K562 (cell line): ENCODE results near the gene VIPR1. TPM values are rescaled to one million over a fixed set of nuclear protein-coding genes. Genes with fewer than 3 reads are reported as not detected.

Experiments used
- ATAC-seq: fragments of 200-7000 bp; cut with Tn5 transposase; 3 replicates; pipeline ENCODE4 v1.9.1; 2020; ENCODE audit warnings: moderate library complexity
- BruUV-seq: library from RNA; stranded (reverse); fragments of 400-500 nt; replicated peaks from 2 replicates; lab custom pipeline; 2021; lab: Mats Ljungman, UMichigan
- CTCF ChIA-PET: fragments of 300-600 bp; formaldehyde crosslinking; extraction: SDS; loops from one replicate; lab custom pipeline; 2021; ENCODE audit warnings: low intra/inter-chr PET ratio; lab: Yijun Ruan, JAX
- POLR2A ChIA-PET: fragments of 300-600, 350-650 bp; sonication (Branson Sonifier 250); formaldehyde crosslinking; extraction: SDS; loops from one replicate; lab custom pipeline; 2021; ENCODE audit warnings: antibody characterized with exemption, inconsistent platforms; lab: Yijun Ruan, JAX
- DNase-seq, 4 experiments: peaks; one replicate each; pipeline versions ENCODE4 v3.0.0 to v3.0.0-alpha.2; 2011 to 2018; ENCODE audit warnings: low spot score in 3 of 4, mixed read lengths in 3 of 4; ENCODE audit errors: extremely low read depth in 1 of 4
- FAIRE-seq: peaks from 2 replicates; lab custom pipeline; 2011; peaks lifted over from hg19 to GRCh38; lab: Jason Lieb, UNC
- H2AFZ ChIP-seq: 2 replicates; pipeline ENCODE4 v1.6.0; 2011; ENCODE audit warnings: low read depth, low read length, control low read depth, inconsistent platforms
- H3K27ac ChIP-seq: fragments of 200-600 bp; 3 replicates; pipeline ENCODE4 v1.8.0; 2011; ENCODE audit warnings: low read depth, mild to moderate bottlenecking, control low read depth, inconsistent platforms, low read length, moderate library complexity, mixed read lengths; ENCODE audit errors: extremely low read depth
- H3K27me3 ChIP-seq, 2 experiments: fragments of 300-600 bp in 1 of 2; 2 replicates in 1 of 2; 3 replicates in 1 of 2; pipeline versions ENCODE4 v1.6.0 to v1.8.0; 2011; ENCODE audit warnings: inconsistent platforms in 2 of 2, low read length in 2 of 2, mild to moderate bottlenecking in 1 of 2, mixed read lengths in 1 of 2, moderate library complexity in 1 of 2; ENCODE audit not compliant: control insufficient read depth in 2 of 2, insufficient read depth in 2 of 2
- H3K36me3 ChIP-seq: fragments of 300-600 bp; 3 replicates; pipeline ENCODE4 v1.8.0; 2011; ENCODE audit warnings: mild to moderate bottlenecking, low read length, inconsistent platforms; ENCODE audit not compliant: control insufficient read depth, insufficient read depth
- H3K4me1 ChIP-seq, 2 experiments: fragments of 200-600 bp in 1 of 2; replicated peaks in 1 of 2; 2 replicates in 1 of 2; 3 replicates in 1 of 2; pipeline versions ENCODE4 v1.5.1 to v1.8.0; 2011; ENCODE audit warnings: inconsistent platforms in 2 of 2, low read length in 2 of 2, mild to moderate bottlenecking in 1 of 2, mixed read lengths in 1 of 2, moderate library complexity in 1 of 2; ENCODE audit not compliant: control insufficient read depth in 2 of 2, insufficient read depth in 2 of 2
- H3K4me2 ChIP-seq: 2 replicates; pipeline ENCODE4 v1.6.1; 2011; ENCODE audit warnings: low read length, control low read depth, inconsistent platforms, mixed read lengths; ENCODE audit not compliant: insufficient read depth
- H3K4me3 ChIP-seq: fragments of 200-600 bp; sonication (generic), shearing (Covaris generic); 2 replicates; pipeline ENCODE4 v1.5.1; 2016; ENCODE audit warnings: control low read depth, inconsistent platforms
- H3K79me2 ChIP-seq: fragments of 200-600 bp; 3 replicates; pipeline ENCODE4 v1.8.0; 2011; ENCODE audit warnings: low read length, inconsistent platforms; ENCODE audit not compliant: control insufficient read depth, insufficient read depth
- H3K9ac ChIP-seq, 2 experiments: 2 replicates each; pipeline versions ENCODE4 v1.6.0 to v1.6.1; 2011; ENCODE audit warnings: low read depth in 2 of 2, low read length in 2 of 2, control low read depth in 1 of 2, inconsistent platforms in 1 of 2, mild to moderate bottlenecking in 1 of 2, mixed read lengths in 1 of 2; ENCODE audit not compliant: insufficient read depth in 1 of 2
- H3K9me1 ChIP-seq: one replicate; pipeline ENCODE4 v1.6.0; 2011; ENCODE audit warnings: inconsistent platforms, mild to moderate bottlenecking, low read length, moderate library complexity; ENCODE audit not compliant: control insufficient read depth, insufficient read depth
- H3K9me3 ChIP-seq: replicated peaks from 2 replicates; pipeline ENCODE4 v1.5.1; 2011; ENCODE audit warnings: low read depth, low read length, inconsistent platforms; ENCODE audit not compliant: control insufficient read depth, insufficient read depth
- H4K20me1 ChIP-seq: replicated peaks from 2 replicates; pipeline ENCODE4 v1.6.1; 2011; ENCODE audit warnings: low read length, inconsistent platforms, mixed read lengths; ENCODE audit not compliant: control insufficient read depth, insufficient read depth
- ETV1 ChIP-seq: fragments of 450-650 bp; conservative IDR thresholded peaks from 2 replicates; pipeline ENCODE4 v1.6.1; 2016; ENCODE audit warnings: missing genetic modification characterization, control low read depth, low read depth, missing compliant biosample characterization
- HNRNPH1 ChIP-seq: fragments of 200-400 bp; formaldehyde crosslinking; optimal IDR thresholded peaks from 2 replicates; pipeline ENCODE3; 2017; ENCODE audit warnings: low read depth, mild to moderate bottlenecking, low read length, moderate library complexity
- LCOR ChIP-seq: sonication (generic); formaldehyde crosslinking; IDR thresholded peaks from 2 replicates; pipeline ENCODE4 v1.8.0; 2022; ENCODE audit warnings: mild to moderate bottlenecking, missing genetic modification reagents
- MECOM ChIP-seq: fragments of 250-450 bp; sonication (Bioruptor Pico); IDR thresholded peaks from 2 replicates; pipeline ENCODE4 v1.8.0; 2022; ENCODE audit warnings: inconsistent platforms
- NONO ChIP-seq, 2 experiments: fragments of 200-400 bp in 1 of 2; fragments of 450-650 bp in 1 of 2; formaldehyde crosslinking in 1 of 2; IDR thresholded peaks; 2 replicates each; pipeline ENCODE4 v1.6.1; 2017; ENCODE audit warnings: low read depth in 2 of 2, mild to moderate bottlenecking in 2 of 2, moderate library complexity in 2 of 2, low read length in 1 of 2
- NR4A1 ChIP-seq, 2 experiments: fragments of 250-450 bp in 1 of 2; fragments of 450-650 bp in 1 of 2; sonication (Bioruptor Pico) in 1 of 2; IDR thresholded peaks; 2 replicates each; pipeline versions ENCODE4 v1.4.0 to v1.6.1; 2016 to 2020; ENCODE audit warnings: mild to moderate bottlenecking in 2 of 2, missing compliant biosample characterization in 1 of 2, missing genetic modification characterization in 1 of 2, moderate library complexity in 1 of 2
- RBM22 ChIP-seq: fragments of 200-400 bp; formaldehyde crosslinking; IDR thresholded peaks from 2 replicates; pipeline ENCODE4 v1.6.1; 2018; ENCODE audit warnings: low read length, low read depth; ENCODE audit not compliant: poor library complexity, severe bottlenecking
- SETDB1 ChIP-seq: IDR thresholded peaks from one replicate; pipeline ENCODE4 v1.6.1; 2012; ENCODE audit warnings: low read length, control low read depth, inconsistent platforms
- SMARCE1 ChIP-seq: fragments of 450-650 bp; IDR thresholded peaks from 2 replicates; pipeline ENCODE4 v1.7.1; 2016; ENCODE audit warnings: mild to moderate bottlenecking
- ZFX ChIP-seq: sonication (generic); formaldehyde crosslinking; IDR thresholded peaks from 2 replicates; pipeline ENCODE4 v1.8.0; 2022; ENCODE audit warnings: mild to moderate bottlenecking, missing genetic modification reagents, moderate library complexity
- ZNF507 ChIP-seq: conservative IDR thresholded peaks from 2 replicates; pipeline ENCODE4 v1.6.1; 2017; ENCODE audit warnings: missing genetic modification characterization, missing compliant biosample characterization
- WGBS: fragments of 100-300 bp; shearing (Covaris generic); methylation state at CpG from one replicate; pipeline ENCODE4 v1.1.6; 2016; ENCODE audit warnings: low coverage, mixed read lengths; ENCODE audit not compliant: insufficient coverage; ENCODE audit errors: missing lambda C conversion rate; 5-methylcytosine and 5-hydroxymethylcytosine counted together
- in situ Hi-C: fragments of 300-500 bp; cut with MboI; formaldehyde crosslinking; loops from 4 replicates; pipeline ENCODE4 v1.15.0; 2018; ENCODE audit warnings: inconsistent platforms, mixed read lengths
- intact Hi-C: fragments of 100-400 bp; cut with micrococcal nuclease; formaldehyde crosslinking; loops from 2 replicates; pipeline ENCODE4 v1.14.2; 2022
- polyA plus RNA-seq, 8 experiments: library from polyadenylated mRNA; depleted of rRNA in 4 of 8; stranded (reverse) in 5 of 8; unstranded in 3 of 8; fragments of >200 nt; fragmentation: Nextera tagmentation in 2 of 8; fragmentation: Illumina TruSeq in 1 of 8; extraction: Ambion mirVana in 2 of 8; extraction: Trizol in 1 of 8; gene quantifications; 2 replicates each; pipeline versions ENCODE4 v1.2.1 to v1.2.3, GENCODE V29; 2011 to 2014; ENCODE audit warnings: inconsistent platforms in 1 of 8, missing spikeins in 1 of 8
- total RNA-seq, 7 experiments: library from RNA; depleted of rRNA in 6 of 7; stranded (reverse); fragments of >200 nt in 6 of 7; fragmentation: Illumina TruSeq in 2 of 7; extraction: Trizol in 2 of 7; gene quantifications; 2 replicates each; pipeline versions ENCODE4 v1.2.1 to v1.2.3, GENCODE V29; 2011 to 2021; ENCODE audit warnings: low replicate concordance in 1 of 7
- TF ChIP-seq, protein P1 (sequence below): sonication (generic); formaldehyde crosslinking; IDR thresholded peaks from 2 replicates; pipeline ENCODE4 v1.9.0; 2022; ENCODE audit warnings: mild to moderate bottlenecking, missing genetic modification reagents
- TF ChIP-seq, protein P2 (sequence below): sonication (generic); formaldehyde crosslinking; IDR thresholded peaks from 2 replicates; pipeline ENCODE4 v1.8.0; 2022; ENCODE audit warnings: missing genetic modification reagents, mild to moderate bottlenecking, borderline replicate concordance
- TF ChIP-seq, protein P3 (sequence below): IDR thresholded peaks from 2 replicates; pipeline ENCODE4 v1.6.1; 2016; ENCODE audit warnings: missing genetic modification characterization, missing compliant biosample characterization
- TF ChIP-seq, protein P4 (sequence below): fragments of 450-650 bp; IDR thresholded peaks from 2 replicates; pipeline ENCODE4 v1.6.1; 2016; ENCODE audit warnings: low read depth, mild to moderate bottlenecking, moderate library complexity
- TF ChIP-seq, protein P5 (sequence below): fragments of 450-650 bp; formaldehyde crosslinking; IDR thresholded peaks from 2 replicates; pipeline ENCODE4 v1.4.0; 2020; ENCODE audit warnings: mild to moderate bottlenecking, moderate library complexity
- TF ChIP-seq, protein P6 (sequence below): sonication (generic); formaldehyde crosslinking; IDR thresholded peaks from 2 replicates; pipeline ENCODE4 v1.8.1; 2022; ENCODE audit warnings: missing genetic modification reagents

Gene VIPR1
- total and polyA plus RNA-seq, 9 of the 15 experiments (the other 6 are each of a cell fraction or from before 2014, with no cell fraction given), result 0.04 to 0.38 (median 0.12) TPM; not detected in 3

DNA sequence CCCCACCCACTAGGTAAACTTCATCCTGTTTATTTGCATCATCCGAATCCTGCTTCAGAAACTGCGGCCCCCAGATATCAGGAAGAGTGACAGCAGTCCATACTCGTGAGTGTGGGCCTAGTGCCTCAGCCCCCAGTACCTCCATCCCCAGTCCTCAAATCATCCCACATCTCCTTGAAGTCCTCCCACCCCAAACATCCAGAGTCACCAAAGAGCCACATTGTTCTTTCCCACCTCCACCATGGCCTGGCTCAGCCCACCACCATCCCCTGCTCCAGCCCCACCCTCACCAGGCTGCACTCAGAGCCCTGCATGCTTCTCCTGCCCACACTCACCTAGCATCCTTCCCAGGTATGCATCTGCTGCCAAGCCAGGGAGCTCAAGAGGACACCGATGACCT, 29.8 kb downstream of the VIPR1 start:
- Histone ChIP-seq H3K27me3 (peaks cover 20 to 49% of the 10 kb centered on the region in 2 experiments), H3K27ac (no peak overlapping the region), H3K36me3 (no peaks in the 10 kb centered on the region), H4K20me1 (peaks cover 9% of the 10 kb centered on the region; the same call in 1 of the 2 replicates), H2AFZ (no peak overlapping the region), H3K4me2 (no peak overlapping the region), H3K79me2 (no peaks in the 10 kb centered on the region), H3K9me3 (no peaks in the 10 kb centered on the region), H3K9me1 (no peaks in the 10 kb centered on the region), H3K4me3 (no peak overlapping the region), H3K9ac (no peak overlapping the region), H3K4me1 (peaks cover 0 to 14% of the 10 kb centered on the region in 2 experiments; a peak in 2 of 5 replicates)
- in situ Hi-C loops, result no loop called here
- TF ChIP-seq, protein P1, sequence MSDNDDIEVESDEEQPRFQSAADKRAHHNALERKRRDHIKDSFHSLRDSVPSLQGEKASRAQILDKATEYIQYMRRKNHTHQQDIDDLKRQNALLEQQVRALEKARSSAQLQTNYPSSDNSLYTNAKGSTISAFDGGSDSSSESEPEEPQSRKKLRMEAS (CRISPR knock-in tag), result no peak
- TF ChIP-seq SMARCE1 (no peak), ETV1 (tag) (no peak), MECOM (CRISPR knock-in tag) (no peak), LCOR (no peak), ZFX (CRISPR knock-in tag) (no peak), SETDB1 (no peak), NONO (IDR thresholded peaks at IDR 0.05; ENCODE audit: low read depth in 2 of 2, low read length in 1 of 2) (no peak), RBM22 (no peak), ZNF507 (no peak), NR4A1 (CRISPR knock-in tag; IDR thresholded peaks at IDR 0.05) (no peak), NR4A1 (tag; IDR thresholded peaks at IDR 0.05) (no peak), HNRNPH1 (no peak)
- TF ChIP-seq, protein P2, sequence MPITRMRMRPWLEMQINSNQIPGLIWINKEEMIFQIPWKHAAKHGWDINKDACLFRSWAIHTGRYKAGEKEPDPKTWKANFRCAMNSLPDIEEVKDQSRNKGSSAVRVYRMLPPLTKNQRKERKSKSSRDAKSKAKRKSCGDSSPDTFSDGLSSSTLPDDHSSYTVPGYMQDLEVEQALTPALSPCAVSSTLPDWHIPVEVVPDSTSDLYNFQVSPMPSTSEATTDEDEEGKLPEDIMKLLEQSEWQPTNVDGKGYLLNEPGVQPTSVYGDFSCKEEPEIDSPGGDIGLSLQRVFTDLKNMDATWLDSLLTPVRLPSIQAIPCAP (CRISPR knock-in tag), result no peak
- TF ChIP-seq, protein P3, sequence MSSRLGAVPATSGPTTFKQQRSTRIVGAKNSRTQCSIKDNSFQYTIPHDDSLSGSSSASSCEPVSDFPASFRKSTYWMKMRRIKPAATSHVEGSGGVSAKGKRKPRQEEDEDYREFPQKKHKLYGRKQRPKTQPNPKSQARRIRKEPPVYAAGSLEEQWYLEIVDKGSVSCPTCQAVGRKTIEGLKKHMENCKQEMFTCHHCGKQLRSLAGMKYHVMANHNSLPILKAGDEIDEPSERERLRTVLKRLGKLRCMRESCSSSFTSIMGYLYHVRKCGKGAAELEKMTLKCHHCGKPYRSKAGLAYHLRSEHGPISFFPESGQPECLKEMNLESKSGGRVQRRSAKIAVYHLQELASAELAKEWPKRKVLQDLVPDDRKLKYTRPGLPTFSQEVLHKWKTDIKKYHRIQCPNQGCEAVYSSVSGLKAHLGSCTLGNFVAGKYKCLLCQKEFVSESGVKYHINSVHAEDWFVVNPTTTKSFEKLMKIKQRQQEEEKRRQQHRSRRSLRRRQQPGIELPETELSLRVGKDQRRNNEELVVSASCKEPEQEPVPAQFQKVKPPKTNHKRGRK (tag), result no peak
- TF ChIP-seq, protein P4, sequence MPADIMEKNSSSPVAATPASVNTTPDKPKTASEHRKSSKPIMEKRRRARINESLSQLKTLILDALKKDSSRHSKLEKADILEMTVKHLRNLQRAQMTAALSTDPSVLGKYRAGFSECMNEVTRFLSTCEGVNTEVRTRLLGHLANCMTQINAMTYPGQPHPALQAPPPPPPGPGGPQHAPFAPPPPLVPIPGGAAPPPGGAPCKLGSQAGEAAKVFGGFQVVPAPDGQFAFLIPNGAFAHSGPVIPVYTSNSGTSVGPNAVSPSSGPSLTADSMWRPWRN, result no peak
- TF ChIP-seq, protein P5, sequence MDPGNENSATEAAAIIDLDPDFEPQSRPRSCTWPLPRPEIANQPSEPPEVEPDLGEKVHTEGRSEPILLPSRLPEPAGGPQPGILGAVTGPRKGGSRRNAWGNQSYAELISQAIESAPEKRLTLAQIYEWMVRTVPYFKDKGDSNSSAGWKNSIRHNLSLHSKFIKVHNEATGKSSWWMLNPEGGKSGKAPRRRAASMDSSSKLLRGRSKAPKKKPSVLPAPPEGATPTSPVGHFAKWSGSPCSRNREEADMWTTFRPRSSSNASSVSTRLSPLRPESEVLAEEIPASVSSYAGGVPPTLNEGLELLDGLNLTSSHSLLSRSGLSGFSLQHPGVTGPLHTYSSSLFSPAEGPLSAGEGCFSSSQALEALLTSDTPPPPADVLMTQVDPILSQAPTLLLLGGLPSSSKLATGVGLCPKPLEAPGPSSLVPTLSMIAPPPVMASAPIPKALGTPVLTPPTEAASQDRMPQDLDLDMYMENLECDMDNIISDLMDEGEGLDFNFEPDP, result no peak
- TF ChIP-seq, protein P6, sequence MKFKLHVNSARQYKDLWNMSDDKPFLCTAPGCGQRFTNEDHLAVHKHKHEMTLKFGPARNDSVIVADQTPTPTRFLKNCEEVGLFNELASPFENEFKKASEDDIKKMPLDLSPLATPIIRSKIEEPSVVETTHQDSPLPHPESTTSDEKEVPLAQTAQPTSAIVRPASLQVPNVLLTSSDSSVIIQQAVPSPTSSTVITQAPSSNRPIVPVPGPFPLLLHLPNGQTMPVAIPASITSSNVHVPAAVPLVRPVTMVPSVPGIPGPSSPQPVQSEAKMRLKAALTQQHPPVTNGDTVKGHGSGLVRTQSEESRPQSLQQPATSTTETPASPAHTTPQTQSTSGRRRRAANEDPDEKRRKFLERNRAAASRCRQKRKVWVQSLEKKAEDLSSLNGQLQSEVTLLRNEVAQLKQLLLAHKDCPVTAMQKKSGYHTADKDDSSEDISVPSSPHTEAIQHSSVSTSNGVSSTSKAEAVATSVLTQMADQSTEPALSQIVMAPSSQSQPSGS (CRISPR knock-in tag), result no peak
- FAIRE-seq (no peak), ATAC-seq (no peak), DNase-seq (no peak)
- 0% methylated on average over 4 of the region's 4 CpGs for WGBS
- no TSS peak for BruUV-seq
- CTCF ChIA-PET, result interaction anchor here (0.5 kb wide), 1 partner anchor 27 kb away, joined by 4 read pairs; no protein-coding TSS in a partner anchor
- POLR2A ChIA-PET, result no interaction called here
- intact Hi-C loops, result no loop called here
